ENCODE results near the gene TMEM239. TPM values are rescaled to one million over a fixed set of nuclear protein-coding genes. Genes with fewer than 3 reads are reported as not detected.
"Not testable (repeated sequence)": the region's sequence is repeated elsewhere in the genome, so short reads cannot be mapped to it uniquely, and the experiment has no call there.

TMEM239 gene
- total RNA-seq (2014; rRNA removed; shearing (Covaris generic)), result not detected in 2 replicates

DNA sequence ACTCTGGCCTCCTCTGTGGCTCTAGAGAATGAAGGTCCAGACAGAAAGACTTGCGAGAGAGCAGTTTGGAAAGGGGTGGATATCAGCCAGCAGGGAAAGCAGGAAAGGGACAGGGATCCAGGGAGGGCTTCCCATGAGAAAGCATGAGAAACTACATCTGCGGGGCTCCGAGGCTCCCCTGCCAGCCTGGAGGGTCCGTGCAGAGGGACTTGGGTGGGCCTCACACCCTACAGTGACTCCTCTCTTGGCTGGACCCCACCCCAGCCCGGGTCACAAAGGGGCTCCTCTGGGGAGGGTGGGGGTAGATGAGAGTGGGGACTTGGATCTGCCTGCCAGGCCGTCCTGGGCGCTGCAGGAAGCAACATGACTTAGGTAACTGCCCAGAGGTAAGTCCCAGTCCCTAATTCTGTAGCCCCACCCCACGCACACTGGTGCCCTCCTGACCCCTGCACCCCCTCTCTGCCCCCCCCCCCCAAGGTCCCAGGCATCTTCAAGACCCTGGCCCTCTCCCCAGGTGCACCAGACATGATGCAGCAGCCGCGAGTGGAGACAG lies at the start of gene TMEM239:
Gene TMEM239, plus strand, starts transcription at position 335 of the 553 bp plus-strand sequence. Its CDS starts 191 bp downstream, at position 526.
- DNase-seq (ENCODE audit: low read depth), result no peak

- DNase-seq (ENCODE audit: low read depth), result peak; percentile 49
Measured at GRCh38 chr20:2767768-2768631, 48.2 kb upstream of the TMEM239 start.

DNA sequence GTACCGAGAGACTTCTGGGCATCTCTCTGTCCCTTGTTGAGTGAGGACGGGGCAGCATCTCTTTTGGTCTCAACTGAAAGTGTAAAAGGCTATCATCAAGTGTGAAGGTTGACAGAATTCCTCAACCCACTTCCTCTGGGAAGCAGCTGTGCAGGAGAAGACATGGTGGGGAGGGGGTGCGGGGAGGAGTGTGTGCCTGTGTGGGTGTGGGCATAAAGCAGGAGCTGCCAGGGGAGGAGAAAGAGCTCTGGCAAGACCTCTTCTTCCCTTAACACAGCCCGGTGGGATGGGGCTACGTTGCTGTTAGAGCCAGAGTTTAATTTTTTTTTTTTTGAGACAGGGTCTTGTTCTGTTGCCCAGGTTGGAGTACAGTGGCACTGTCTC lies 47.5 kb upstream of the TMEM239 start:
- no peak for DNase-seq (ENCODE audit: low read depth)

DNA sequence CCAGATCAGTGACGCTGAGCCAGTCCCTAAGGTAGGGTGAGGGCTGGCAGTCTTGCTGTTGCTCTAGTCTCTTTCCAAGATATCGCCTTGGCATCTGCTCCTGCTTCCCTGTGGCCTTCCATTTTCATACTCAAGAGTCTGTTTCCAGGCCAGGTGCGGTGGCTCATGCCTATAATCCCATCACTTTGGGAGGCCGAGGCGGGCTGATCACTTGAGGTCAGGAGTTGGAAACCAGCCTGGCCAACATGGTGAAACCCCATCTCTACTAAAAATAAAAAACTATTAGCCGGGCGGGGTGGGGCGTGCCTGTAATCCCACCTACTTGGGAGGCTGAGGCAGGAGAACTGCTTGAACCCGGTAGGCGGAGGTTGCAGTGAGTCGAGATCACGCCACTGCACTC lies 46.1 kb upstream of the TMEM239 start:
- not testable (repeated sequence) for DNase-seq (ENCODE audit: low read depth)

- peak; percentile 64 for DNase-seq (ENCODE audit: low read depth)
Measured at GRCh38 chr20:2771631-2772080, 44.5 kb upstream of the TMEM239 start.

DNA sequence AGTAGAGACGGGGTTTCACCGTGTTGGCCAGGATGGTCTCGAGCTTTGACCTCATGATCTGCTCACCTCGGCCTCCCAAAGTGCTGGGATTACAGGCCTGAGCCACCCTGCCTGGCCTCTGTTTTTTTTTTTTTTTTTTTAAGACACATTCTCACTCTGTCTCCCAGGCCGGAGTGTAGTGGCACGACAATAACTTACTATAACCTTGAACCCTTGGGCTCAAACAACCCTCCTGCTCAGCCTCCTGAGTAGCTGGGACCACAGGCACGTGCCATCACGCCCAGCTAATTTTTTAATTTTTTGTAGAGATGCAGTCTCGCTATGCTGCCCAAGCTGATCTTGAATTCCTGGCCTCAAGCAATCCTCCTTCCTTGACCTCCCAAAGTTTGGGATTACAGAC lies 42.4 kb upstream of the TMEM239 start:
- no peak for DNase-seq (ENCODE audit: low read depth)

DNA sequence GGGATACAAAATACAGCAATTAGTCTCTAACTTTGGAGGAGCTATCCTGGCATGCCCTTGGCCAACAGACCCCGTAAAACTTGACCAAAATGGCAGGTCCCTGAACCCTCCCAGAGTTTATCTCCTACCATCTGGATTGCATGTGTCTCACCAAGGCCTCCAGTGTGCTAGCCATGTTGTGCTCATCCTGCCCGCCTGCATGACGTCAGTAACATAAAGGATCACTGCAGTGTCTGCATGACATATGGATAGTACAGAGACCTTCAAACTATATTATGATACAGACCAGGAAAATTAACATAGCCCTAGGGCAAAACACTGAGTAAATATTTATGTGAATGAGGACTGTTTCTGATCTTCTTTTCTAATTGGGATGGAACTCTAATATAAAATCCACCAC lies 41.0 kb upstream of the TMEM239 start:
- no peak for DNase-seq (ENCODE audit: low read depth)

DNA sequence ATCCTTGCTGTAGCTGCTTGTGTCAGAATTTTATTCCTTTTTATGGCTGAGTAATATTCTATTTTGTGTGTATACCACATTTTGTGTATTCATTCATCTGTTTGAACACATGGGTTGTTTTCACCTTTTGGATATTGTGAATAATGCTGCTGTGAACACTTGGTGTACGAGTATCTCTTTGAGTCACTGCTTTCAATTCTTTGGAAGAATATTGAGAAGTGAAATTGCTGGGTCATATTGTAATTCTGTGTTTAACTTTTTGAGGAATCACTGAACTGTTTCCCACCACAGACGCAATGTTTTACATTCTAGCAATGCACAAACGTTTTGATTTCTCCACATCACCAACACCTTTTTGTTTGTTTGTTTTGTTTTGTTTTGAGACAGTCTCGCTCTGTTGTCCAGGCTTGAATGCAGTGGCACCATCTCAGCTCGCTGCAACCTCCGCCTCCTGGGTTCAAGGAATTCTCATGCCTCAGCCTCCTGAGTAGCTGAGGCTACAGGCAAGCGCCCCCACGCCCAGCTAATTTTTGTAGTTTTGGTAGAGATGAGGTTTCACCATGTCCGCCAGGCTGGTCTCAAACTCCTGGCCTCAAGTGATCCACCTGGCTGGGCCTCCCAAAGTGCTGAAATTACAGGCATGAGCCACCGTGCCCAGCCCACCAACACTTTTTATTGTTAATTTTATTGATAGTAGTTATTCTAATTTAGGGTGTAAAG lies 37.4 kb upstream of the TMEM239 start:
- no peak for DNase-seq (ENCODE audit: low read depth)

DNA sequence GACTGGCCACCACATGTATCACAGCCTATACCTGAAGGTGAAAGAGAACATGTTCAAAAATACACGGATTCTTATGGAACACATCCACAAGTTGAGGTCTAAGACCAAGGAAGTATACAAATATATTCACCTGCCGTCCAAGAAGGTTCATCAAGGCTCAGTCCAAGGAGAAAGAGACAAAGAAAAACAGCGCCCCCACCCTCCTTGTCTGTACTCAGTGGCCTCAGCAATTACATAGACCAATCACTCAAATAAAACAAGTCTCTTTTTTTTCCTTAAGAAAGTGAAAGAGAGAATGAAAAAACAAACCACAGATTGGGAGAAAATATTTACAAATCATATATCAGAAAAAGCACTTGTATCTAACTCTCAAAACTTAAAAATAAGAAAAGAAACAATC lies 35.2 kb upstream of the TMEM239 start:
- DNase-seq (ENCODE audit: low read depth), result no peak

DNA sequence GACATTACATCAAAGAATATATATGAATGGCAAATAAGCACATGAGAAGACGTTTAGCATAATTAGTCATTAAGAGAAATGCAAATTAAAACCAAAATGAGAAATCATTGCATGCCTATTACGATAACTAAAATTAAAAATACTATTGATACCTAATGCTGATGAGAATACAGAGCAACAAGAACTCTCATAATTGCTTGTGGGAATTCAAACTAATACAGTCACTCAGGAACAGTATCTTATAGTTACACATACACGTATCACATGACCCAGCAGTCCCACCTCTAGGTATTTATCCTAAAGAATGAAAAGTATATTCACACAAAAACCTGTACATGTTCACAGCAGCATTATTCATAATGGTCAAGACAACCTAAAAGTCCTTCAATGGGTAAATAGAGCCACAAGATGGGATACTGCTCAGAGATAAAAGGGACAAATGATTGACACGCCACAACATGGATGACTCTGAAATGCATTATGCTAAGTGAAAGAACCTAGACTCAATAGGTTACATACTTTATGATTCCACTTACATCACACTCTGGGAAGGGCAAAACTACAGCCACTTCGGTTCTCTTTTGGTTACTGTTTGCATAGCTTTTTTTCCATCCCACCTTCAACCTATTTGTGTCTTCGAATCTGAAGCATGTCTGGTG lies 32.1 kb upstream of the TMEM239 start:
- no peak for DNase-seq (ENCODE audit: low read depth)

DNA sequence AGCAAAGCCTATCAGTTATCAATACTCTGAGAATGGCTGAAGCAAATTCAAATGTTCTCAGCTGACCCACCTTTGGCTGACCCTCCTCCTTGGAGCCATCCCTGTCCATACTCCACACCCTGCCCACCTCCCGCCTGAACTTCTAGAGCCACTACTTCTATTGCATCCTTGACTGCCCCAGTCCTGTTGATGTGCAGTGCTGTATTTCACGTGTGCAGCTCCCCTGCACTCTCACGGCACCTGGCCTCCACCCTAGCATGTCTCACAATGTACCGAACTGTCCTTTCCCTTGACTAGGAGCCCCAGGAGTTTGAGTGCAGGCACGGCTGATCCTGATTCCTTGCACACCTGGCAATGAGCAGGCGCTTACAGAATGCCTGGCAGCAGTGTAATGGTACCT lies 22.7 kb upstream of the TMEM239 start:
- DNase-seq (ENCODE audit: low read depth), result no peak

- DNase-seq (ENCODE audit: low read depth), result no peak
Measured at GRCh38 chr20:2794202-2794748, 21.9 kb upstream of the TMEM239 start.

DNA sequence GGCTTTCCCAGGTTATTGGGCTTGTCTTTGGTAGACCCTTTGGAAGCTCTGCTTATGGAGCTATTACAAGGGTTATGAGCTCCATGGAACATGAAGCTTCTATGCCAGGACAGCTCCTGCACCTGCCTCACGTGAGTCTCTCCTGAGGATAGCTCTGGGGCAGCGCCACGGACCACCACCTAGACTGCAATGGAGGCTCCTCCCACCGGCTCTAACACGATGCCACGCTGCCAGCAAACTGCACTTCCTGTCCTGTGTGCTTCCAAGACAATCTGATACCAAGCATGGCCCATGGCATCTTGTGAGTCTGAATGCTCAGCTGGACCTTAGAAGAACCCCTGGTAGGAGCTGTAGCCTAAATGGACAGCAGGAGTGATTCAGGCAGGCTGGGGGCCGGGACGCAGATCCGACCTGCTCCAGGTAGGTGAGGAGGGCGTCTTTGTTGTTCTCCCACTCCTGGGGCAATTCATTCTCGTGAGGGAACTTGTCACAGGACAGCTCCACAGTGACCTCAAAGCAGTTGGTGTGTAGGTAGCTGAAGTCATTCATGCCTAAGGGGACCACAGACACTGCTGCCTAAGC lies 21.2 kb upstream of the TMEM239 start:
- no peak for DNase-seq (ENCODE audit: low read depth)

DNA sequence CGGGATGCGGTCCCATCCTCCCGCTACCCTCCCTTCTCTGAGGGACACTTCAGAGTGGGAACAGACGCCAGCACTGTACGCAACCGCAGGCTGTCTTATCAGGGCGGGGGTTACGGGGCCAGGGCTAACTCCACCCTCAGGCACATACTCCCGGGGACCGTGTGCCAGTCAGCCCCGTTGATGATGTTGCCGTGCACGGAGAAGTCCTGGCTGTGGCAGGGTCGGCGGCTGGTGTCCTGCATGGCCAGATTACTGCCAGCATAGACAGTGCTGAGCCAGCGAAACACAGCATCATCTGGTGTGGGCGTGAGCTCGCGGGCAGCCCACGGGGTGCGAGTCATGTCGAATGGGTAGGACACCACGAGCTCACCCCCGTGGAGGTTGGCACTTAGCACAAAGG lies 20.7 kb upstream of the TMEM239 start:
- no peak for DNase-seq (ENCODE audit: low read depth)

GRCh38 chr20:2796011-2796660 lies 20.0 kb upstream of the TMEM239 start:
- no peak for DNase-seq (ENCODE audit: low read depth)

GRCh38 chr20:2797136-2797983 lies 18.8 kb upstream of the TMEM239 start:
- no peak for DNase-seq (ENCODE audit: low read depth)

- DNase-seq (ENCODE audit: low read depth), result no peak
Measured at GRCh38 chr20:2798095-2798805, 17.9 kb upstream of the TMEM239 start.

GRCh38 chr20:2798814-2799213 lies 17.4 kb upstream of the TMEM239 start:
- DNase-seq (ENCODE audit: low read depth), result no peak

GRCh38 chr20:2799271-2799670 lies 16.9 kb upstream of the TMEM239 start:
- no peak for DNase-seq (ENCODE audit: low read depth)
